HEK293 (cell line): ENCODE measurements around the gene MUC5B.

Source experiments
- CTCF ChIA-PET: fragments of 350-600 bp; formaldehyde crosslinking; extraction: SDS; loops from one replicate; lab custom pipeline; 2021; ENCODE audit warnings: antibody characterized with exemption; lab: Yijun Ruan, JAX
- POLR2A ChIA-PET: fragments of 300-600 bp; formaldehyde crosslinking; extraction: SDS; loops from one replicate; lab custom pipeline; 2020; ENCODE audit warnings: antibody characterized with exemption, inconsistent platforms; lab: Yijun Ruan, JAX
- H3K27ac ChIP-seq: fragments of 200-500 bp; sonication (Bioruptor generic); 2 replicates; pipeline ENCODE4 v1.5.1; 2014; ENCODE audit warnings: low read depth, low read length, control low read depth, inconsistent platforms; ENCODE audit errors: extremely low read depth
- H3K36me3 ChIP-seq, 2 experiments: fragments of 200-500 bp in 1 of 2; sonication (Bioruptor generic) in 1 of 2; 1 replicate in 1 of 2; 2 replicates in 1 of 2; pipeline ENCODE4 v1.5.1; 2014 to 2017; ENCODE audit warnings: inconsistent platforms in 2 of 2, low read length in 2 of 2; ENCODE audit not compliant: control insufficient read depth in 2 of 2, insufficient read depth in 1 of 2
- H3K4me1 ChIP-seq: fragments of 200-500 bp; sonication (Bioruptor generic); 2 replicates; pipeline ENCODE4 v1.5.1; 2014; ENCODE audit warnings: mild to moderate bottlenecking, low read length, inconsistent platforms; ENCODE audit not compliant: control insufficient read depth, insufficient read depth
- H3K4me3 ChIP-seq: 2 replicates; pipeline ENCODE4 v1.5.1; 2011; ENCODE audit warnings: low read depth, mild to moderate bottlenecking, control low read depth, low read length, moderate library complexity
- H3K9me3 ChIP-seq: fragments of 200-500 bp; sonication (Bioruptor generic); 2 replicates; pipeline ENCODE4 v1.5.1; 2014; ENCODE audit warnings: low read depth, low read length, inconsistent platforms; ENCODE audit not compliant: control insufficient read depth, insufficient read depth
- AEBP2 ChIP-seq: fragments of 450-650 bp; formaldehyde crosslinking; IDR thresholded peaks from 2 replicates; pipeline ENCODE4 v1.5.1; 2016; ENCODE audit warnings: missing biosample characterization, missing genetic modification characterization, borderline replicate concordance
- EGR2 ChIP-seq: fragments of 450-650 bp; formaldehyde crosslinking; IDR thresholded peaks from 2 replicates; pipeline ENCODE4 v1.5.1; 2016; ENCODE audit warnings: low read depth, missing biosample characterization, missing genetic modification characterization
- KLF8 ChIP-seq: fragments of 450-650 bp; formaldehyde crosslinking; IDR thresholded peaks from 2 replicates; pipeline ENCODE4 v1.5.1; 2016; ENCODE audit warnings: missing biosample characterization, missing genetic modification characterization
- PBX3 ChIP-seq: sonication (generic); formaldehyde crosslinking; IDR thresholded peaks from 2 replicates; pipeline ENCODE4 v1.8.1; 2022; ENCODE audit warnings: mild to moderate bottlenecking, moderate library complexity, missing genetic modification reagents
- PRDM10 ChIP-seq: fragments of 450-650 bp; formaldehyde crosslinking; IDR thresholded peaks from 2 replicates; pipeline ENCODE4 v1.5.1; 2016; ENCODE audit warnings: missing biosample characterization, missing genetic modification characterization
- PRDM2 ChIP-seq: fragments of 450-650 bp; formaldehyde crosslinking; IDR thresholded peaks from 2 replicates; pipeline ENCODE4 v1.5.1; 2016; ENCODE audit warnings: missing biosample characterization, missing genetic modification characterization, borderline replicate concordance
- REST ChIP-seq: fragments of 450-650 bp; formaldehyde crosslinking; IDR thresholded peaks from 2 replicates; pipeline ENCODE4 v1.5.1; 2016; ENCODE audit warnings: missing biosample characterization, missing genetic modification characterization
- SCRT1 ChIP-seq: fragments of 450-650 bp; formaldehyde crosslinking; IDR thresholded peaks from 2 replicates; pipeline ENCODE4 v1.5.1; 2016; ENCODE audit warnings: missing biosample characterization, missing genetic modification characterization, borderline replicate concordance
- SP7 ChIP-seq: fragments of 450-650 bp; formaldehyde crosslinking; IDR thresholded peaks from 2 replicates; pipeline ENCODE4 v1.5.1; 2016; ENCODE audit warnings: missing biosample characterization, missing genetic modification characterization
- ZBTB17 ChIP-seq: fragments of 450-650 bp; formaldehyde crosslinking; IDR thresholded peaks from 2 replicates; pipeline ENCODE4 v1.5.1; 2016; ENCODE audit warnings: missing biosample characterization, missing genetic modification characterization
- ZFP37 ChIP-seq: fragments of 450-650 bp; formaldehyde crosslinking; IDR thresholded peaks from 2 replicates; pipeline ENCODE4 v1.5.1; 2016; ENCODE audit warnings: missing biosample characterization, missing genetic modification characterization
- ZFP69B ChIP-seq: fragments of 450-650 bp; formaldehyde crosslinking; IDR thresholded peaks from 2 replicates; pipeline ENCODE4 v1.5.1; 2016; ENCODE audit warnings: missing biosample characterization, missing genetic modification characterization
- ZNF155 ChIP-seq: fragments of 450-650 bp; formaldehyde crosslinking; IDR thresholded peaks from 2 replicates; pipeline ENCODE4 v1.5.1; 2016; ENCODE audit warnings: missing biosample characterization, missing genetic modification characterization
- ZNF239 ChIP-seq: fragments of 450-650 bp; formaldehyde crosslinking; IDR thresholded peaks from 2 replicates; pipeline ENCODE4 v1.5.1; 2016; ENCODE audit warnings: missing biosample characterization, missing genetic modification characterization
- ZNF24 ChIP-seq: fragments of 450-650 bp; formaldehyde crosslinking; IDR thresholded peaks from 2 replicates; pipeline ENCODE4 v1.5.1; 2016; ENCODE audit warnings: missing biosample characterization, missing genetic modification characterization
- ZNF248 ChIP-seq: fragments of 450-650 bp; formaldehyde crosslinking; IDR thresholded peaks from 2 replicates; pipeline ENCODE4 v1.5.1; 2017; ENCODE audit warnings: missing biosample characterization, missing genetic modification characterization
- ZNF266 ChIP-seq: fragments of 450-650 bp; formaldehyde crosslinking; IDR thresholded peaks from 2 replicates; pipeline ENCODE4 v1.5.1; 2016; ENCODE audit warnings: missing biosample characterization, missing genetic modification characterization, low read depth
- ZNF366 ChIP-seq: fragments of 450-650 bp; formaldehyde crosslinking; conservative IDR thresholded peaks from 2 replicates; pipeline ENCODE4 v1.5.1; 2016; ENCODE audit warnings: missing biosample characterization, missing genetic modification characterization
- ZNF596 ChIP-seq: fragments of 450-650 bp; IDR thresholded peaks from 2 replicates; pipeline ENCODE4 v1.5.0; 2018; ENCODE audit warnings: missing biosample characterization, mild to moderate bottlenecking, missing genetic modification characterization, moderate library complexity
- ZSCAN23 ChIP-seq: fragments of 450-650 bp; formaldehyde crosslinking; IDR thresholded peaks from 2 replicates; pipeline ENCODE4 v1.5.1; 2016; ENCODE audit warnings: missing biosample characterization, missing genetic modification characterization
- ZSCAN30 ChIP-seq: fragments of 450-650 bp; IDR thresholded peaks from 2 replicates; pipeline ENCODE4 v1.5.1; 2018; ENCODE audit warnings: missing biosample characterization, mild to moderate bottlenecking, missing genetic modification characterization, moderate library complexity

The MUC5B gene

GRCh38 chr11:1309498-1310317 lies 86.8 kb downstream of the MUC5B start, which contains the start of gene TOLLIP:
Gene TOLLIP, minus strand, starts transcription at chr11:1309632. Its CDS starts 134 bp downstream, at chr11:1309498.
- CTCF ChIA-PET: interaction anchor here (1.1 kb wide), 1 partner anchor 9 kb away, joined by 3 read pairs; no protein-coding TSS in a partner anchor
- peak within 1 kb of the TSS; percentile 77 for H3K4me3 ChIP-seq
- H3K36me3 ChIP-seq: peaks cover 0 to 34% of the 10 kb centered on the region in 2 experiments; a peak in 1 of 3 replicates
- POLR2A ChIA-PET: interaction anchor here (1.0 to 1.1 kb wide), 2 partner anchors 20 to 74 kb away, joined by 3 read pairs; no protein-coding TSS in a partner anchor
- peak within 1 kb of the TSS; percentile 18; the same call in 1 of the 2 replicates for H3K27ac ChIP-seq
- no peaks in the 10 kb centered on the region for H3K9me3 ChIP-seq
- no peaks in the 10 kb centered on the region for H3K4me1 ChIP-seq
- TF ChIP-seq PRDM10 (tag by site-specific recombination) (peak; percentile 24; the same call in 1 of the 2 replicates), KLF8 (tag by site-specific recombination) (no peak), ZNF239 (tag by site-specific recombination) (no peak), PBX3 (CRISPR knock-in tag) (peak; percentile 70), PRDM2 (tag by site-specific recombination) (no peak), AEBP2 (tag by site-specific recombination) (no peak), ZFP37 (tag by site-specific recombination) (no peak), EGR2 (0 out of 2 replicates have a peak, but pooled peaks have one; percentile 6), ZNF24 (tag by site-specific recombination) (0 out of 2 replicates have a peak, but pooled peaks have one; percentile 28), ZNF266 (tag by site-specific recombination) (no peak), ZNF596 (no peak), ZFP69B (tag by site-specific recombination) (no peak), REST (no peak), SCRT1 (tag by site-specific recombination) (no peak), ZBTB17 (tag by site-specific recombination) (no peak), ZNF155 (tag by site-specific recombination) (no peak), SP7 (tag by site-specific recombination) (peak; percentile 39; the same call in 1 of the 2 replicates), ZSCAN30 (tag by site-specific recombination) (peak; percentile 45), ZNF366 (tag by site-specific recombination) (no peak), ZNF248 (tag by site-specific recombination) (no peak), ZSCAN23 (tag by site-specific recombination) (no peak)
